Activated B cell treated with CpG ODN at 0.5 μM for 24 hours (primary cell): ENCODE data around the gene CCL2. TPM values are rescaled to one million over a fixed set of nuclear protein-coding genes. Genes with fewer than 3 reads are reported as not detected.

Experiments
- ATAC-seq: fragments of 200-7000 bp; cut with Tn5 transposase; one replicate; pipeline ENCODE4 v1.10.0; 2021; ENCODE audit warnings: low read depth, mild to moderate bottlenecking, moderate library complexity
- CTCF ChIA-PET: fragments of 350-600 bp; sonication (Branson Sonifier 250); formaldehyde crosslinking; loops from one replicate; lab custom pipeline; 2021; ENCODE audit warnings: antibody characterized with exemption; lab: Charles Lee
- POLR2A ChIA-PET: fragments of 350-600 bp; sonication (Branson Sonifier 250); formaldehyde crosslinking; loops from one replicate; lab custom pipeline; 2021; ENCODE audit warnings: antibody characterized with exemption; lab: Charles Lee
- DNase-seq: peaks from one replicate; pipeline ENCODE4 v3.0.0; 2022
- H3K27ac Mint-ChIP-seq: one replicate; pipeline ENCODE4 v1.8.0; 2020; ENCODE audit warnings: mixed read lengths
- H3K27me3 Mint-ChIP-seq: one replicate; pipeline ENCODE4 v1.8.0; 2021; ENCODE audit warnings: mixed read lengths
- H3K36me3 Mint-ChIP-seq: one replicate; pipeline ENCODE4 v1.8.0; 2021; ENCODE audit warnings: low read depth, mixed read lengths
- H3K4me1 Mint-ChIP-seq: one replicate; pipeline ENCODE4 v1.8.0; 2021; ENCODE audit warnings: mixed read lengths
- H3K4me3 Mint-ChIP-seq: one replicate; pipeline ENCODE4 v1.8.0; 2020; ENCODE audit warnings: mild to moderate bottlenecking, mixed read lengths
- H3K9me3 Mint-ChIP-seq: one replicate; pipeline ENCODE4 v1.8.0; 2020; ENCODE audit warnings: mixed read lengths
- intact Hi-C: fragments of 100-400 bp; cut with micrococcal nuclease; formaldehyde crosslinking; loops from one replicate; pipeline ENCODE4 v1.15.1; 2024
- total RNA-seq: library from RNA; stranded (reverse); gene quantifications from 2 replicates; pipeline ENCODE4 v1.2.3, GENCODE V29; 2022
- TF ChIP-seq, protein P1 (sequence below): fragments of 200-600 bp; IDR thresholded peaks from one replicate; pipeline ENCODE4 v1.8.0; 2022; ENCODE audit warnings: antibody characterized with exemption, mild to moderate bottlenecking

The CCL2 gene
- total RNA-seq, 1 donor from 2014 or later = 2.1 TPM

GRCh38 chr17:34246881-34247280, 8.2 kb upstream of the CCL2 start:
- Mint-ChIP-seq H3K4me3 (no peak overlapping the region), H3K9me3 (no peaks in the 10 kb centered on the region), H3K27ac (no peak overlapping the region), H3K36me3 (no peaks in the 10 kb centered on the region), H3K4me1 (peaks cover 7% of the 10 kb centered on the region), H3K27me3 (peaks cover 5% of the 10 kb centered on the region)
- POLR2A ChIA-PET = no interaction called here
- TF ChIP-seq, protein P1, sequence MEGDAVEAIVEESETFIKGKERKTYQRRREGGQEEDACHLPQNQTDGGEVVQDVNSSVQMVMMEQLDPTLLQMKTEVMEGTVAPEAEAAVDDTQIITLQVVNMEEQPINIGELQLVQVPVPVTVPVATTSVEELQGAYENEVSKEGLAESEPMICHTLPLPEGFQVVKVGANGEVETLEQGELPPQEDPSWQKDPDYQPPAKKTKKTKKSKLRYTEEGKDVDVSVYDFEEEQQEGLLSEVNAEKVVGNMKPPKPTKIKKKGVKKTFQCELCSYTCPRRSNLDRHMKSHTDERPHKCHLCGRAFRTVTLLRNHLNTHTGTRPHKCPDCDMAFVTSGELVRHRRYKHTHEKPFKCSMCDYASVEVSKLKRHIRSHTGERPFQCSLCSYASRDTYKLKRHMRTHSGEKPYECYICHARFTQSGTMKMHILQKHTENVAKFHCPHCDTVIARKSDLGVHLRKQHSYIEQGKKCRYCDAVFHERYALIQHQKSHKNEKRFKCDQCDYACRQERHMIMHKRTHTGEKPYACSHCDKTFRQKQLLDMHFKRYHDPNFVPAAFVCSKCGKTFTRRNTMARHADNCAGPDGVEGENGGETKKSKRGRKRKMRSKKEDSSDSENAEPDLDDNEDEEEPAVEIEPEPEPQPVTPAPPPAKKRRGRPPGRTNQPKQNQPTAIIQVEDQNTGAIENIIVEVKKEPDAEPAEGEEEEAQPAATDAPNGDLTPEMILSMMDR = no peak
- ATAC-seq (no peak), DNase-seq (no peak)
- CTCF ChIA-PET = no interaction called here
- intact Hi-C loops = no loop called here

- intact Hi-C loops = no loop called here
- no peaks in the 10 kb centered on the region for H3K36me3 Mint-ChIP-seq
- POLR2A ChIA-PET = no interaction called here
- H3K27ac Mint-ChIP-seq = no peak overlapping the region
- no peak overlapping the region for H3K4me3 Mint-ChIP-seq
- TF ChIP-seq, protein P1 = no peak
- CTCF ChIA-PET = no interaction called here
- no peak for ATAC-seq
- peaks cover 12% of the 10 kb centered on the region for H3K4me1 Mint-ChIP-seq
- no peaks in the 10 kb centered on the region for H3K9me3 Mint-ChIP-seq
- peaks cover 12% of the 10 kb centered on the region for H3K27me3 Mint-ChIP-seq
- DNase-seq = no peak
Observed at GRCh38 chr17:34248511-34249024, 6.5 kb upstream of the CCL2 start.

DNA sequence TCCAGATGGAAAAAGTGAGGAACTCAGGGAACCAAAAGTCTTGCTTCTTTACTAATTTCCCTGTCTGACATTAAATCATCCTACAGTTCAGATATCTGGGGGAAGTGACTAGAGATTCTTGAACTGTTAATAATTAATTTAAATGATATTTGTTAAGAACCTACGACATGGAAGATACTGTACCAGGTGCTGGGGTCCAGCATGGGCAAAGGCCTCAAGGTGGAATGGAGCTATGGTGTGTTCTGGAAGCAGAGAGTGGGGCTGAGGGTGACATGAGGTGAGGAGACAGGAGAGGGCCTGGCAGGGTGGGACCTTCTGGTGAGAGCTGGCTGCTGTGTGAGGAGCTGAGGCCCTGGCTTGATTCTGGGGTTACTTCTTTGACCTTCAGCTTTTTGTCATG, 6.0 kb upstream of the CCL2 start:
- TF ChIP-seq, protein P1 = no peak
- ATAC-seq = no peak
- Mint-ChIP-seq H3K27me3 (peaks cover 12% of the 10 kb centered on the region), H3K9me3 (no peaks in the 10 kb centered on the region), H3K27ac (no peak overlapping the region), H3K4me3 (no peak overlapping the region), H3K4me1 (peaks cover 12% of the 10 kb centered on the region), H3K36me3 (no peaks in the 10 kb centered on the region)
- POLR2A ChIA-PET = no interaction called here
- intact Hi-C loops = no loop called here
- CTCF ChIA-PET = no interaction called here
- DNase-seq = no peak

- TF ChIP-seq, protein P1 = no peak
- intact Hi-C loops = no loop called here
- ChIA-PET CTCF (interaction anchor here (0.6 kb wide), 1 partner anchor 48 kb away, joined by 3 read pairs; no protein-coding TSS in a partner anchor), POLR2A (no interaction called here)
- Mint-ChIP-seq H3K36me3 (no peaks in the 10 kb centered on the region), H3K27me3 (peaks cover 12% of the 10 kb centered on the region), H3K9me3 (no peaks in the 10 kb centered on the region), H3K27ac (no peak overlapping the region), H3K4me1 (peaks cover 12% of the 10 kb centered on the region), H3K4me3 (no peak overlapping the region)
- DNase-seq (no peak), ATAC-seq (no peak)
Observed at GRCh38 chr17:34249478-34249877, 5.6 kb upstream of the CCL2 start.

DNA sequence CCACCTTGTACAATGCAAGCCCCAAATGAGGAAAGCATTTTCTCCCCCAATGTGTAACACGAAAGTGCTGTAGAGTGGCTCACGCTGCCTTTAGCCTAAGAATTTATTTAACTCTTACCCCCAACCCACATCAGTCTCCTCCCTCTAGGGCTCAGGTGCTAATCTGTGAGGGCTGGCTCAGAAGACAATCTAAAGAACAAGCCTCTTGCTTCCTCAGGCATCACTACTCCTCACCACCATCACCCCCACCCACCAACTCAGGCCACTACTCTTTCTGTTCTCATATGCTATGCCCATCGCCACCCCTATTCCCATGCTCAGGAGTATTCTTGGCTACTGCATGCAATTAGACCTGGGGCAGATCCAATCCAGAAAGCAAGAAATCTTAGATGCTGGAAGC, 3.9 kb upstream of the CCL2 start:
- TF ChIP-seq, protein P1 = no peak
- intact Hi-C loops = no loop called here
- Mint-ChIP-seq H3K4me3 (no peak overlapping the region), H3K27ac (no peak overlapping the region), H3K36me3 (no peaks in the 10 kb centered on the region), H3K27me3 (peaks cover 23% of the 10 kb centered on the region), H3K4me1 (peaks cover 17% of the 10 kb centered on the region), H3K9me3 (no peaks in the 10 kb centered on the region)
- DNase-seq (no peak), ATAC-seq (no peak)
- ChIA-PET CTCF (no interaction called here), POLR2A (no interaction called here)
